HG03097 (cell line): ENCODE data around the gene SAMD4A.

Source experiments
- ATAC-seq: cut with Tn5 transposase; IDR thresholded peaks from one replicate; pipeline ENCODE4 v1.9.1; 2021; ENCODE audit not compliant: unreplicated experiment, low FRiP score

SAMD4A gene

DNA sequence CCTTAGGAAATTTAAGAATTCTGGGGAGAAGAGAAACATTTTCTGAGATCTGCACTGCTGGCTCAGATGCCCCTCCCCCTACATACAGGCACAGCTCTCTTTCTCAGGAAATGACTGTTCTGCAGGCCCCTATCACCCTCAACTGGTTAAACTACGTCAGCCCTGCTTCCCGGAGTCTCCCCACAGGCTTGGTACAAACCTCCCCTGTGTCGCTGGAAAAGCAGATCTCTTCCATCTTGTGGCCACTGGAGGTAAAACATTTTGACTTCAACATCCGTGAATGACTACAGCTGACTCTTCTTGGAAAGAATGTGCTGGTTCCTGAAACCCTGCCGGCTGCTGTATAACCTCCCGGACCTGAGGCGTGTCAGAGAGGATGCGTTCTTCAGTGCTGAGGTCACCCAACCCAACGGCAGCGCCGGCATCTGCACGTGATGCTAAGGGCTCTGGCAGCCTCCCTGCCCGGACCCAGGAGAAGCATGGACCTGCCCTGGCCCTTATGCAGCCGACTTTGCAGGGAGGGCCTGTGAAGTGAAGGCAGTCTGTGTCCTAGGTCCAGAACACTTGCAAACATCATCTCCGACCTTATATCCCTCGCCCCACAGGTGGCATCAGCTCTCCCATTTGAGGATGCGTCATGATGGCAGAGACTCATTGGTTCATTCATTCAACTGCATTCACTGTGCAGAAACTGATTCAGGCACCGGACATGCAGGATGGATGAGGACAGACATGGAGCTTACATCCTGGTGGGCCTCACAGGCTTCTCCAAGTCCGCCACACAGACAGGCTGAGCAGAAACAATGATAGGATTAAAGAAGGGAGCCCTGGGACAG is 206.5 kb downstream of the SAMD4A start:
- peak; percentile 47 for ATAC-seq

DNA sequence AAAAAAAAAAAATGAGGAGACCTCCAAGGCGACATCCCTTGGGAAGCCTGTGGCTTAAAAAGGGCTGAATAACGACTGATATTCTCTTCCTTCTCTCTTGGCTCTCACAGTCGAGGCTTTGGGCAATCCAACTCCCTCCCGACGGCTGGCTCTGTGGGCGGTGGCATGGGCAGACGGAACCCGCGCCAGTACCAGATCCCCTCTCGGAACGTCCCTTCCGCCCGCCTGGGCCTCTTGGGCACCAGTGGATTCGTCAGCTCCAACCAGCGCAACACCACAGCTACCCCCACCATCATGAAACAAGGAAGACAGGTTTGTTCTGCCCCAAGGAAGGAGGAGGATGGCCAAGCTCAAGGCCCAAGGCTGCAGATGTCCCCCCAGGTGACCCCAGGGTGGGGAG is 207.9 kb downstream of the SAMD4A start:
- no peak for ATAC-seq

GRCh38 chr14:54775486-54776140 is 208.7 kb downstream of the SAMD4A start:
- no peak for ATAC-seq

DNA sequence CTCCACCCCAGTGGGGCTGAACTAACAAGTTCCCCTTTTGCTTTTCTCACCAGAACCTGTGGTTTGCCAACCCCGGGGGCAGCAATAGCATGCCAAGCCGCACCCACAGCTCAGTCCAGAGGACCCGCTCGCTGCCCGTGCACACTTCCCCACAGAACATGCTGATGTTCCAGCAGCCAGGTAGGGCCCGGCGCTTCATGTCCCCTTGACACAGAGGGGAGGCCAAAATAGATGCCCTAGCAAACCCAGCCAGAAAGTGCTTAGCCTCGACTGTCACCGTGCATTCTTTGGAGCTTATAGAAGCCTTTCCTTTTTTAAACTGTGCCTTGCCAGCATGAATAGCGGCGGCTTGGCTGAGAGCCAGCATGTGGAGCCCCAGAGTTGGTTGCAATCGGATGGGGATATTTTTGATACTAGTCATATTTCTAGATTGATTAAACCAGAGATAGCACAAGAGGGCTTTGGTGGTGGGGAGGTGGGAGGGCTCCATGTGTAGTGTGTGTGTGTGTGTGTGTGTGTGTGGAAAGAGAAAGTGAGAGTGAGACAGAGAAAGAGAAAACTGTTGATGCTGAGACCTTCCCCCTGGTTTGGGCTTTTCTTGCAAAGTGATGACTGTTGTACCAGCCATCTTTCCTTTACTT is 209.6 kb downstream of the SAMD4A start:
- ATAC-seq: no peak

GRCh38 chr14:54777395-54777794 is 210.5 kb downstream of the SAMD4A start:
- ATAC-seq: no peak

DNA sequence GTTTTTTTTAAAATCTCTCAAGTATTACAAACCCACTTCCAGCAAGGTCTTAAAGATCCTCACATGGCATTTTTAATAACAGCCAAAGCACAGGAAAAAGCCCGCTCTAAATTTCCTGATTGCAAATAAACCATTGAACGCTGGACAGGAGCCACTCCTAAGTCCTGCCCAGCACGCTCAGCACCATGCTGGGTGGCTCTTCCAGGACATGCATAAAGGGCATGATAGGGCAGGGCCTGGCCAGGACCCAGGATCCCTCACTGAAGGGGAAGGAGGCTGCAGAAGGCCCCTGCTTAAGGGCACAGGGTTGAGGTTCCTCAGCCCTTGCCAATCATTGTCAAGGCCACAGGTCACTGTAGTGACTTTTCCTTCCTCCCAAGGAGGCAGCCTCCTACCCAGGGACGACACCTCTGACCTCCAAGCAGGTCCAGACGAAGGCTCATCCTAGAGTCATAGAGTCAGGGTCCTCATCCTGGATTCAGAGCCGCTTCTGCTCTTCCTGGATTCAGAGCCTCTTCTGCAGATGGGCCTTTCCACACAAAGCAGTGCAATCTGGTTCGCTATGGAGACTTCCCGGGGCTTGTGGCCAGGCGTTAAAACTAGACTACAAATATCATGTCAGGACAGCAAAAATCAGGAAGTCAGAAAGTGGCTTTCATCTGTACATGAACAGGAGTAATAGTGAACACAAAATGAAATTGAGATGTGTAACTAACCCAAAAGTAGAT is 211.9 kb downstream of the SAMD4A start:
- no peak for ATAC-seq

- ATAC-seq: no peak
These were observed 214.2 kb downstream of the SAMD4A start for GRCh38 chr14:54781080-54781479.

DNA sequence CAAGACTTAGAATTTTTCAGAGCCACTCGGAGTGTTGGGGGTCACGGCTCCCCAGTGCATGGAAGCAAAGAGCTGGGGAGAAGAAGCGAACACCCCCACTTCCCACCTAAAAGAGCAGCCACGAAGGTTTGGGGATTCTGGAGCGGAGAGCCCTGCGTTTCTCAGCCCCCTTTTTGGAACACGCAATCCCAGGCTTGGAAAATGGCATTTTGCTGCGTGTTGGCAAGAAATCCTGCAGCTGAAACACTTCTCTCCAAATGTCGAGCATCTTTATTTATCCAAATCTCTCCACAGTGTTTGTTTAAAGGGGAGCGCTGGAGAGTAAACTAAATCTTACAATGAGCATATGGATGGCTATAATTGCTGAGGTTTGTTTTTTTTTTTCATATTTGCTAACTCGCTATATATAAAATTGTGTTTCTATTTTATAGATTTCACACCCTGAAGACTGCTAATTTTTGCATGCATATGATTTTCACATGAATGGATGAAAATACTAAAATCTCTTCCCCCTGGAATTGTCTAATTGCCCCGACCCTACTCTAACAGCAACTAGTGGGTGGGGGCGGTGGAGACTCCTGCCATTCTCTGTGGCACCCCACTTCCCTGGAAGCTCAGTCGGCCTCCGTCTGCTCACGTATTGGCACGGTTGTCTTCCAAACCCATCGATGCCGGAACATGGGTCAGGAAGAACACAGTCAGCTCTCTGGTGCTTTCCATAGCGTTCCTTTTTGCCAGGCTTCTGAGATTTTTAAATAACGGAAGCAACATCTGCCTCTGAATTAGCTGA is 215.2 kb downstream of the SAMD4A start:
- no peak for ATAC-seq

DNA sequence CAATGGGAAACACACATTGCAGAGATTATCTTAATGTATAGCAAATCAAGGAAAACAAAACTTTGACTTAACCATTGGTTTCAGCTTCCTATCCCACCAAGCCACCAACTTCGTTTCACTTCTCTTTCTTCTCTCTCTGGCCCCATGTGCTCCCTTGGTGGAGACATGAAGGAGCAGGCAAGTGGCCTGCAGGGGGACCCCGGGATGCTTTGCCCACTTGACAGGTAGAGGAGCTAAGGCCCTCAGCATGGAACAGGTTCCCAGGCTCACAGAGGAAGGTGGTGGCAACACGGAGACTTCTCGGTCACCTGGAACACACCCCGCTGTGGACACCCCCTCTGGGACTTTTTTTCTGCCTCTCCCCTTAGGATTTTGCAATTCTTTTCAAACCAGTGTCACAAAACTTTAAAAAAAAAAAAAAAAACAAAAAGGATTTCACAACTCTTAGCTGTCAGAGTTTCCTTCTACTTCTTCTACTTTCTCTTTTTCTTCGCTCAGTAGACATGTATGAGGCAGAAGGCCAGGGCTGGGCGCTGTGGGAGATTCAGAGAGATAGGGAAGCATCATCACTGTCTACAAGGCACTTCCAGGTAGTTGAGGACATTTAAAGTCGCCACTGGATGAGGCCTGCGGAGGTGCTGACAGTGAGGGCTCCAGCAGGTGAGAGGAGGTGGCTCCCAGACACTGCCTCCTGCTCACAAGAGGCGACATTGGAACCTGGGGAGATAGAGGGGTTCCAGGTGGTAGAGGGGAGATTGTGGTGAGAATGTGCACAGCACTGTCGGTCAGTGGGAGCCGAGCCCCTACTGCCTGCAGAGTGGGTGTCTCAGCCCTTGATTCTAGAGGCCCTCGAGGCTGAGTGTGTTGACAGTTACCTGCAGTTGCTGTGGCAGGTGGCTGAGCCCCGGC is 216.1 kb downstream of the SAMD4A start:
- peak; percentile 70 for ATAC-seq

DNA sequence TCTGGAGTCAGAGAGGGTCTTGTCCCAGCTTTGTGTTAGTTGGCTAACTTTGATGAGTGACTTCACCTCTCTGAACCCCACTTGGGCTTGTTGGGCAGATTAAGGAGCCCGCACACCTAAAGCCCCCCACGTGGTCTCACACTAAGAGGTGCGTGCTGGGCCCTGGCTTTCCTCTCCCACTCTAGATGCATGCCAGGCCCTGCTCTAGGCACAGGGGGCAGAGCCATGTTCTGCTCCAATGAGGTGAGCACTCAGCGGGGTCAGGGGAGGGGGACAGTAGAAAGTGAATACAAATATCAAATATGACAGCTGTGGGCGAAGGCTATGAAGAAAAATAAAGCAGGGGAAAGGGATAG is 216.7 kb downstream of the SAMD4A start:
- ATAC-seq: no peak

DNA sequence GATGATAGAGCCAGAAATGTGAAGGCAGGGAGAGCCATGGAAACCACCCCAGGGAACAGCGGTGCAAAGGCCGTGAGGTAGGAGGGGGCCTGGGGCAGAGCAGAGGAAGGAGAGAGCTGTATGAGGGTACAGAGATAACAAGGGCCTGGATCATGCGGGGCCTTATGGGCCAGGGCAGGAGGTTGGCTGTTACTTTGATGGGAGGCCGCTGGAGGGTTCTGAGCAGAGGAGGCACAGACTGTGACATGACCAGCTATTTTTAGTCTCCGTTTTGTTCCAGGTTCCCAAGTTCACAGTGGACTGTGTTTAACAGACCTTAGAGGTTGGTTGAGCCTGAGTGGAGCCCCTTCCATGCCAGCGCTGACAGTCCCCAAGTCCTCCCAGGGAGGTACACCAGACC is 217.1 kb downstream of the SAMD4A start:
- ATAC-seq: no peak

DNA sequence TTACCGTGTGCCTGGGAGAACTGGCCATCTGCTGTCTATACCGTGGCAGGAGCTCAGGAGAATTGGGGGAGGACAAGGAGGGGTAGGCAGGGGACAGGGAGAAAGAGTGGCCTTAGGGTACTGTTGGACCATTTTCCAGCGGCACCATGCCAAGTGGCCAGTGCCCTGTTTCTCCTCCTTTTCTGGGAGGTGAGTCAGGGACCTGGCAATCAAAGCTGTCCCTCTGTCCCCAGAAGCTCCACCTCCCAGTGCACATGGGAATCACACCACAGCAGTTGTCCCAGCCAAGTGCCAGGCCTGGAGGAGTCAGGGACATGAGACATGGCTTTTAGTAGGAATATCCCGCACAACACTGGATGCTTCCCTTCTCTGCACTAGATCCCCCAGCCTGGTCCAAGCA is 217.7 kb downstream of the SAMD4A start:
- no peak for ATAC-seq

GRCh38 chr14:54785136-54785777 is 218.3 kb downstream of the SAMD4A start:
- ATAC-seq: no peak

DNA sequence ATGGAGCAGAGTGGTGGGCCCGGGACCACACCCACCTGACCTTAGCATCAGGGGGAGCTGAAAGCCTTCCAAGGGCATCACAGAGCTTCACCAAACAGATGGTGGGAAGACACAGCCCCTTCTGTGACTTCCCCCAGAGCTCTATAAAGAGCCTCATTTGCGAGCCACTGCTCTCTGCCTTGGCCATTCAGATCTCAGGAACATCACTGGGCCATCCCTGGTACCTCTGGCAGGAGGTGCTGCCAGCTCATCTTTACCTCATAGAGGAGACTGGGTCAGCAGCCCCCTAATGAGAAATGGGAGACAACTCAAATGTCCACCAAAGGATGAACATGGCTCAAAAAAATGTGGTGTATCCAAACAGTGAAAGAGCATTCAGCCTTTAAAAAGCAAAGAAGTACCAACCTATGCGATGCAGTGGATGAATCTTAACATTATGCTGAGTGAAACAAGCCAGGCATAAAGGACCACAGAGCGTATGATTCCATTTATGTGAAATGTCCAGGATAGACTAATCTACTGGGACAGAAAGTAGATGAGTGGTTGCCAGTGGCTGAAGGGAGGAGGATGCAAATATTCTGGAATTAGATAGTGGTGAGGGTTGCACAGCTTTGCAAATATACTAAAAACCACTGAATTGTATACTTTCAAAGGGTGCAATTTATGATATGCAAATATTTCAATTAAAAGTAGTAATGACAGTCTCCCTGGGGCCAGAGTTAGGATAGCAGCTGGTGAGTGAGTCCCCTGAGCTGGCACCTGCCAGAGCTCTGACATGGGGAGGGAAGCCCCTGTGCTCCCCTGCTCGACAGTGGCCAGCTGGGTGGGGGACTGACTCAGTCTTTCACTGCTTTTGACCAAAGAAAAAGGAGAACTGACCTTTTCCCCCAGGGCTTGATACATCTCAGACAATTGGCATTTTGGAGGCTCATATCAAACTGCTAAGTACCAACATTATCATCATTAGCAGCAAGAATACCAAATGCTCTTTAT is 219.1 kb downstream of the SAMD4A start:
- ATAC-seq: no peak

DNA sequence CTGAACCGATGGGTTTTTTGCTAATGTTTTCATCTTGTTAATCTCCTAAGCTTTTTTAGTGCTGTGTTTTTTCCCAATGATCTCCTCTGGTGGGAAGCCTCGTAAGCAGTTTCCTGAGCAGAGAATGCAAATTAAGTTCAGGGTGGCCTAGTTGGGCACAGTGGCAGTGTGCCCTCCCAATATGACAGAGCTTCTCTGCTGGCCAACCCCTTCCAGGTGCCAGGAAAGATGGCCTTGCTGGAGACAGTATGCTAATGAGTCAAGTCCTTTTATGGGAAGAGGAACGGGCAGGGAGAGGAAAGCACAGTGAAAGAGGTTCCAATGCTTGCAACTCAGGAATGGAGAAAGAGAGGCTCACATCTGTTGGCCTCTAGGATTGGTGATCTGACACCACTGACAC is 219.9 kb downstream of the SAMD4A start:
- no peak for ATAC-seq

DNA sequence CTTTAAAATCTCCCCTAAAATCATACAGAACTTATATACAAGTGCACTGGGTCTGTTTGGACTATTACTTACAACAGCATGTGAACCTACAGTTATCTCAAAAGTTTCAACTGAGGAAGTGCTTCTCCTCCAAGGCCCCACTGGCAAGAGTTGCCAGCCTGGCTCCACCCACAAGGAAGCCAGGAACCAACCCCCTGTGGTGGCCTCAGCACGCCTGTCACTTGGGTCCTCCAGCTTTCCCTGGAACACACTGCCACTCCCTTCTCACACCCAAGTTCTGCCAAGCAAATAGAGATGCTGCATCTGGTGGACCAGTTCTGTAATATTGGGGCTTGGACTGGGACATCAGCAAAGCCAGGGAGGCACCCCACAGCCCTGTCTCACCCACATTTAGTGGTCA is 220.3 kb downstream of the SAMD4A start:
- no peak for ATAC-seq

DNA sequence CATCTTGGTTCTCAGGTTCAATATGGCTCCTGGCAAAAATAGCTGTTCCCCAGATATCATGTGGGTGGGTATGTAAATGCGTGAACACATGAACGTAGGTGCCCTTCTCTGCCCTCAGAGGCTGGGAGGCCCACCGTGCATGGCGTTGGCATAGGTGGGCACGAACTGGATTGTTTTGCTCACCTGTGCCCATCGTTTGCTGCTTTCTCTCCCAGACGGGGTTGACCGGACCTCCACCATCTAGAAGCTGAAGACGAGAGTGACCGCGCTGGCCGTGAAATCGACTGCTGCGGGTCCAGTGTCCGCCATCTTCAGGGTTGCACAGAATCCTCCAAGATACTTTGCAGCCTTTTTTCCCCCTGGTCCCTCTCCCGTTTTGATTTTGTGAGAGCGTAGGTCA is 221.8 kb downstream of the SAMD4A start:
- ATAC-seq: no peak

DNA sequence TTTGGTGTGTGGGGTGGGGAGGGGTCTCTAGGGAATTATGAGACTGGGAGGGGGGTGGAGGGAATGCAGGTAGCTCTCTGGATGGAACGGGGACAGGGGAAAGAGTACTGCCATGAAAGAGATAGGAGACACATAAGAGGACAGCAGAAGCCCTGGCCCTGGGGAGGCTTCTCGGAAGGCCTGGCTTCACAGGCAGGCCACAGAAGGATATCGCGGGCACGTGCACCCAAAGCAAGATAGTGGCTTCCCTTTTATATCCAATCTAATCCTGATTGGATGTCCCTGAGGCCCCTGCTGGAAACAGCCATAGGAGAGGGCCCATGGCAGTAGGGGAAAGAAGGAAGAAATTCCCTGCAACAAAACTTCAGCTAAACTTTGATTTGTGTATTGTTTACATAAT is 222.2 kb downstream of the SAMD4A start:
- no peak for ATAC-seq
